NCI-H2171 (cell line): Measurements from ENCODE around the gene ANKRD50.
A peak's percentile ranks its signal among the peaks of the same experiment; 100 is the strongest.

ENCODE experiments used
- DNase-seq: peaks from one replicate; lab custom pipeline; 2025; lab: John Stamatoyannopoulos, UW

ANKRD50 gene

GRCh38 chr4:124712372-124713184 is at the start of gene ANKRD50:
Gene ANKRD50, minus strand, starts transcription at chr4:124712732. Its CDS starts 2,221 bp downstream, at chr4:124710511.
- peak; percentile 80 for DNase-seq

- no peak for DNase-seq
Observed at GRCh38 chr4:124757126-124757525, 44.6 kb upstream of the ANKRD50 start.

DNA sequence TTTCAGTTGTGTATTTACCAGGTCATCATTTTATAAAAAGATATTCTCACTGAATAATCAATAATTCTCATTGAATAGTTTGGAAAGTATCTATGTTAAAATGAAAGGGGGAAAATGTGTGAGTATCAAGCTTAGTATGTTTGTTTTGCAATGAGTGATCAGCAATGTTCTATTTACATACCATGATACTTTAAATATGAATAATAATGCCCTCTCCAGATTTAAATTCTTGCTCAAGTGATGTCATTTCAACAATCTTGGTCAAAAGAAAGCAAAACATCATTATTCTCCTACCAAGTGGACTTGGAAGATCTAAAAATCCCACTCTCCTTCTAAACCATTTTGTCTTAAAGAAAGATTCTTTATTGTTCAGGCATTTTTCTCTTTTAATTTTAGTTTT is 42.1 kb upstream of the ANKRD50 start:
- DNase-seq, result no peak

GRCh38 chr4:124753941-124754581 is 41.5 kb upstream of the ANKRD50 start:
- DNase-seq, result no peak

GRCh38 chr4:124749421-124749820 is 36.9 kb upstream of the ANKRD50 start:
- DNase-seq, result no peak

DNA sequence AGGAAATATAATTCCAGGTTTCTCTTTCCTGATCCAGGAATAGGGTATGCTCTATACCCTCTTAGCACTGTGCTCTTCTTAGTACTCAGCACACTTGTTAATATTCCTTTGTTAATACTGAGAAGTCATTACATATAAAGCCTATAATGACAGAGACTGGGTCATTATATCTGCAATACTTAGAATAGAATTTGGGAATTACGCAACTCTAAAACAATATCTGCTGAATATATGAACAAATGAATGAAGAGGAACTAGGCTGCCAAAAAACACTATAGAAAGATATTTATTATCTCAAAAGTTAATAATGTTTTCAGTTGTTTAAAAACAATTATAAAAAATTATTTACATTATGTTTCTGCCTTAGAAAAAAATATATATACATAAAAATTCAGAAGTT is 36.4 kb upstream of the ANKRD50 start:
- no peak for DNase-seq

- DNase-seq, result no peak
Observed at GRCh38 chr4:124745985-124746801, 33.7 kb upstream of the ANKRD50 start.

GRCh38 chr4:124743711-124744110 is 31.2 kb upstream of the ANKRD50 start:
- no peak for DNase-seq

DNA sequence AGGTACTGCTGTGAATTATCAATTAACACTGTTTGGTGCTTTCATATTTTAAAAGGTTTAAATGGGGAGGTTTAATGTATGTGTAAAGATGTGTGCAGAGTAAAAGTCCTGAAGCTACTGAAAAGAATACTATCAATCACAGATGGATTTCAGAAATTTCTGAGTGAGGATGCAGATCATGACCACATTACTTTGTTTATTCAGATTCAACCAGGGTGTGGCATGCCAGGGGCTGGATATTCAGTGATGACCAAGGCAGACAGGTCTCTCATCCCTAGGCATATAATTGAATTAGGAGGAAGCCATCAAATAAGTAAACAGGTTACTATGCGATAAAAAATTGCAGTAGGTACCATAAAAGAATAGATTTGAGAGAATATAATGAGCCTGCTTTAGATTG is 28.0 kb upstream of the ANKRD50 start:
- no peak for DNase-seq

DNA sequence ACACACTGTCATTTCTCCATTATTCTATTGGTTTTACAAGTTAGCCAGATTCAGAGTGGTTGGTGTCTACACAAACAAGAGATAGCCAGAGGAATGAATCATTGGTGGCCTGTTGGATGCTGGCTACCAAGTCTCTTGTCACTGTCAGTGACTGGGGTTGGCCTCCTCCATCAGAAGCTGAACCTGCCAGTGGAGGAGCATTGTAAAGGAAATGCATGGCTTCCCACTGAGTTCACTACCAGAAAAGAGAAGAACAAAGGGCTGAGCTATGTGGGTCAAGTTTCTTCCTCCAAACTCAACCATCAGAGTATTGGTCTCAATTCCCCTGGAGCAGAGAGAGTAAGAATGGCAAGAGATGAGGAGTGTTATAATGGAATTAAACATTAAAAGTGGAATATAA is 26.5 kb upstream of the ANKRD50 start:
- no peak for DNase-seq

- DNase-seq, result no peak
Observed at GRCh38 chr4:124737619-124738018, 25.1 kb upstream of the ANKRD50 start.

DNA sequence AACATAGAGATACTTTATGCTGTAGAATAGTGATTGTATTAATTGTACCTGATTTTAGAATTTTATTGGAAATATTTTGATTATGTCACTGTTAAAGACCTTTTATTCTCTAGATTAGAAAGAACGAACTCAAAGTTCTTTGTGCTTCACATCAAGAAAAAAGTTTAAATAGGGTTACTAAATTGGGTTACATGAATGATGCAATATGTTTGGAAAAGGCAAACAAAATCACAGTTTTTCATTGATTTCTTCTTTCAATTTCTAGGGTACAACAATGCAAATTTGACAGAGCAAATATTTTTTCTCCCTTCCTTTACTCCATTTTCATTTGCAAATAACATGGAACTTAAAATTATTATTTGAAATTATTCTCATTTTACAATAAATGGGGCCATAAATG is 24.0 kb upstream of the ANKRD50 start:
- DNase-seq, result no peak

DNA sequence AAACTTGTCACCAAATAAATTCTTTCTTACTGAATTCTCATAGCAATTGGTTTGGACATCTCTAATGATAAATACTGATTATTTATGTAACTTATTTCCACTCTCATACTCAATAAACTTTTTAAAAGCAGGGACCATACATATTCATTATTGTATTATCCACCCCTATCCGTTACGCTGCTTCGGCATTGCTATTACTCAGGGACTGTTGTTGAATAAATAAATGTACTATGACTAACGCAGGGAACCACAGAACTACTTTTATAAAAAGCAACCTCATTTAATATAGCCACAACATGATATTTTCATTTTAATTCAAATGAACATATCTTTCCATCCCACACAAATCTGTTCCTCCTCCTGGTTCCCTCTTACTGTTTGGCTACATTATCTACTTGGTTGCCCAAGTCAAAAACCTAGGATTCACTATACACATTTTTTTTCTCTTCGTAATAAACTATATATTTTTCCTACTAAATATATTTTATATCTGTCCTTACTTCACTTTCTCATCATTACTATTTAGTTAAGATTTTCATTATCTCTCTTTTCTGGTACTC is 14.9 kb upstream of the ANKRD50 start:
- no peak for DNase-seq

DNA sequence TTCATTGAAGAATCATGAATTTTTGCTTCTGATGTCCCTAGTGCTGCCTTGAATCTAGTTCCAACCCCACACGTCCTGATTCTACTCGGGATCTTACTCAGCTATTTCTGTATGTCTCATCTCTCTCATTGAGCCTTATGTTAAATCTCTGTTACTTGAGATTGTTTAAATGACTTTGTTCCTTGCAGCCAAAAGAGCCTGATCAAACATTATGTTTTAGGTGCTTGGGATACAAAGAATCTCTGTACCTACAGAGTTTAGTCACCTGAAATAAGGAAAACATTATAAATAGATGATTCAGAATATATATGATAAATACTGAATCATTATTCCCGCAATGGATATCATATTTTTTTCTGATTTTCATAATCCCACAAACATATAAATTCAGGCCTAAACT is 13.7 kb upstream of the ANKRD50 start:
- no peak for DNase-seq

DNA sequence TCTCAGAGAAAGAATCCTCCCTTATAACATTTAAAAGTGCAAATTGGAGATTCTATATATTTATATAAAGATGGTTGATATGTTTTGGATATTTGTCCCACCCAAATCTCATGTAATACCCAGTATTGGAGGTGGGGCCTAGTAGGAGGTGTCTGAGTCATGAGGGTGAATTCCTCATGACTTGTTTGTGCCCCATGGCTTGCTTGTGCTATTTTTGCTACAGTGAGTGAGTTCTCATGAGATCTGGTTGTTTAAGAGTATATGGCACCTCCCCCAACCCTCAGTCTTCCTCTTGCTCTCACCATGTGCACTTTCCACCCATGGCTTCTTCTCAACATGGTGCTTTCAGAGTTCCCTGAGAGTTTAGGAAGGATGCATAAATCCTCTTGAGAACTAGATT is 9.5 kb upstream of the ANKRD50 start:
- DNase-seq, result no peak

GRCh38 chr4:124717101-124717500 is 4.6 kb upstream of the ANKRD50 start:
- no peak for DNase-seq

DNA sequence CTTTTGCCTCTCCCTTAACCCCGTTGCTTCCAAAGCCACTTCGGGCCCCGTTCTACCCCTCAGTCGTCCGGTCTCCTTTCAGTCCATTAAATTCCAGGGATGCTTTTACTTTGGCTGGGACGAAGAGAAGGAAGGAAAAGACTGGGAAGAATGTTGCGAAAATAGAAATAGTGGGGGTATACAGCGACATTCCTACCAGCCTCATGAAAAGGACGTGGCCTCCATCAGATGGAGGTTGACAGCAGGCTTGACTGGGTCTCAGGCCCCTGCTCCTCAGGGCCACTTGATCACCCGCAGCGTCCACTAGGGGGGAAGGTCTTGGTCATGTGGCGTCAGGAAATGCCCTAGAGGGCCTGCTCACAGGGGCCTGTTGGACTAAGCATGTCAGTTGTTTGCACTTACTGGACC is 657 bp upstream of the ANKRD50 start:
- DNase-seq, result no peak

DNA sequence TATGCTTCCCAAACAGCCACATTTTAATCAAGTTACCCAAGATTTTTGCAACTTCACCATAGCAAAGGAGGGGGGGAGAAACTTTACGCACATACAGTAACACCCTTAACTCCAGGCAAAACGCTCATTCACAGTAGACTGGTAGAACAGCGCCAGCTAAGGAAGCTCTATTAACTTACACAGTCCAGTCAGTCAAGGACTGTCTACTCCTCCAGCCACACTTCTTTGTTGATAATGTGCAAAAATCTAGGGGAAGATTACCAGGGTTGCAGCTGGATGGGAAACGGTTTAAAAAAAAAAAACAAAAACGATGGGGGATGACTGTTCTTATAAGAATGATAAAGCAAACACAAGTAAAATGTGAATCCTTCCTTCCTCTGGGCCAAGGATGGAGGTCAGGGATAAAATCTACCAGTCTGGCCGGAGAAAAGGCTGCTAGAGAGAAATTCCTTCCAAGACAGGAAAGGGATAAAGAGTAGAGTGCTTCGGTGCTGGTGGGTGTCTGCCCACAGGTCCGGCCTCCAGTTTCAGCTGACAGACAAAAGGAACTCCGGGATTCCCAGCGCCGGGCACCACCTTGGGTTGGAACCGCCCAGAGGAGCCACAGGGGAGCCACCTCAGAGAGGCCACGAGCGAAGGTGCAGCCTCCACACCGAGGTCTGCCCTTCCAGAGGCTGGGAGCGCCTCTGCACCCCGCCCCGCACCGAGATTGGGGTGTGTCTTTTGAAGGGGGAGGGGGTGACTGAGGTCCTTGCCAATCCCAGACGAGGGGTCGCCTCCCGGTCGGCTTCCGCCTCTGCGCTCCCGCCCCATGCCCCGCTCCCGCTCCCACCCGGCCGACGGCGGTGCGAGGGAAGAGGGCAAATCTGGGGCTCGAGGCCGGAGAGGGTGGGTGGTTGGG is 811 bp downstream of the ANKRD50 start:
- peak; percentile 46 for DNase-seq

GRCh38 chr4:124710911-124711310 is 1.6 kb downstream of the ANKRD50 start:
- DNase-seq, result no peak

DNA sequence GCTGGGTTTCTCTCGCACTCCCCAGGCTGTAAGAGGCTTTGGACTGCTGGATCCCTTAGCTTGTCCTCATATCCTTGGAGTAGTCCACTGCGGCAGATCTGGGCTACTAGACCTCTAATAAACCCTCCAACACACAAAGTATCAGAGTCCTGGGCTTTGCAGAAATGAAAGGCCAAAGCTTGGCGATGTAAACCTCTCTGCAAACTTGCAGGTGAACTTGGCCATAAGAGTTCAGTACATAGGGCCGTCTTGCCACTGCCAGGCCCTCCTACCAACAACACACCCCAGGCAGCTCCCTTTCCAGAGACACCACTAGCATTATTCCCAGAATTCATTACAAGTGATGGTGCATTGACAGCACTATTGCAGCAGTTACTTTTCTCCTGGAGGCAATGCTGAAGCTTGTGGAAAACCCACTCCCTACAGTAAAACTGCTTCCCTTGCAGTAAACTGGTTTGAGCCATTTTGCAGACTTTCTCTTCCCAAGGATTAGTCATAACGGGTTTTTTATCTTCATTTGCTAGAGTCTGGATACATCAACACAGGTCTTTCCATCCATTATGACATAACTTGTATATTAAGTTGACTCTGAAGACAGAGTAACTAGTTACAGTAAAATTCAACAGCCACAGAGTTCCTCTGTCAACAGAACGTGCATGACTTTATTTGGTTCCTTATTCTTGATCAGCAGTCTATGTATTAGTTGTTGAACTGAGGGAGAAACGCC is 2.4 kb downstream of the ANKRD50 start:
- DNase-seq, result no peak
